Stimulated activated CD4-positive, alpha-beta T cell treated with anti-CD3 and anti-CD28 coated beads, TNF-alpha, amount 100 ng/mL, for 1 hour (primary cell): ENCODE data around the gene TCERG1L.
"Not testable (repeated sequence)": the region's sequence is repeated elsewhere in the genome, so short reads cannot be mapped to it uniquely, and the experiment has no call there.

Source experiments
- DNase-seq, 3 donors: peaks; one replicate each; pipeline ENCODE4 v3.0.0-alpha.2; 2020; ENCODE audit warnings: low read depth in 3 of 3, low spot score in 1 of 3

The TCERG1L gene

GRCh38 chr10:131168238-131168875 is 143.2 kb downstream of the TCERG1L start:
- no peak for DNase-seq

DNA sequence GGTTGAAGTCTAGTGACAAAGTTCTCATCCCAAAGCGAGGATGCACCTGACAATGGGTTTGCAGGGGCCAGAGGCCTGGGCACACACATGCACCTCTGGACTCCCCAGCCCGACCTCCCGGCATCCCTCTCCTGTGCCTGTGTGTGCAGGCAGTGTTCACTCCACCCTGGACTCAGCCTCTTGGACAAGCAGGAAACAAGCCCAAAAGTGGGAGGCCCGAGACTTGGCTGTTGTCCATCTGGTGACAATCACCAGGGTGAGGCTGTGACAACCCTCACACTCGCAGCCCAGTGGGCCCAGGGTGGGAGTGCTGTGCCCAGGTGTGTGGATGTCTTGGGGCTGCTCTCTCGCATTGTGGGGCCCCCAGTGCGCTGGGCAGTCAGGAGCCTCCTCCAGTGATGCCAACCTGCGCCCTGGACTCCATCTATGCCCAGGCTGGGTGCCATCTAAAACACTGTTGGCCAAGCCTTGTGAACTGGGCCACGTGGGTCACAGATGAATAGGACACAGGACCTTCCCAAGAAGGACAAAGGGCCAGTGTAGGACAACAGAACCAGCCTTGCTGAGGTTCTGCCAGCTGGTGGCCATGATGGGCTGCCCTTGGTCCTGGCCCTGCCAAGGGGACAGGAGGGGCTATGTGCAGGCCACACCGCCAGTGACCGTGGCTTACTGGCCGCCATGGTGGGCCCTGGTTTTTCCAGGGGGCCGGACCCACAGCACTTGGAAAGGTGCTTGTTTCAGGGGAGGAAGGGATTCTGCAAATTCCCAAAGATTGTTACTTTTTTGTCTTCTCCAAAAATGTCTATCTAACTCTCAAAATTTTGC is 144.3 kb downstream of the TCERG1L start:
- no peak for DNase-seq

DNA sequence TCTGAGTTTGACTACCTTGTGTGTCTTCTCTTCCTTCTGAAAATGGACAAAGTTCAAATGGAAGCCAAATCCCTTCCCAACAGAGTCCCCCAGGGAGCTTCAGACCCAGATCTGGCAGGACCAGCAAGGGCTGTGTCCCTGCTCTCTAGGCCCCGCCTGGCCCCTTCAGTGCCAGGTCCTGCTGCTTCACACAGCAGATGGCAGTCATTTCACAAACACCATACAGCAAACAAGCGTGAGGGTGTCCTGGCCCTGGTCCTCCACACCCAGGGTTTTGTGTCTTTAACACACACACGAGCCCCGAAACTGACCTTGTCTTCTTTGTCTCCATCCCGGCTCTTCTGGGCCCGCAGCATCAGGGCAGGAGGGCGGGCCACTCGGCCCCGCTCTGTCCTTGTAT is 145.0 kb downstream of the TCERG1L start:
- no peak for DNase-seq

DNA sequence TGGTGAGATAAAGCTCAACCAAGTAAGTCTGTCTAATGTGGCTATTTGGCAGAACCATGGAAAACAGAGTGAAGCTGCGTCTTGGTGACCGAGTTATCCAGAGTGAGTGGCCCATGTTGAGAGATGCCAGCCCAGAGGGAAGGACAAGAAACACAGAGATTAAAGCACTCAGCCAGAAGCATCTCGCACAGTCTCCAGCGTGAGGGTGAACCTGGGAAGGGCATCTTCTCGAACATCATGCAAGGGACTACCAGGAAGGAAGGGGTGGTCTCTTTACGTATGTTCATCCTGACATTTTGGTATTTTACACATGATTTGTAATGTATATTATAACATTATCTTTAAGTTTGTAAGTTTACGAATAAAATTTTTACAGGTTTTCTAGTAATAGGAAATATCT is 146.4 kb downstream of the TCERG1L start:
- DNase-seq: no peak

DNA sequence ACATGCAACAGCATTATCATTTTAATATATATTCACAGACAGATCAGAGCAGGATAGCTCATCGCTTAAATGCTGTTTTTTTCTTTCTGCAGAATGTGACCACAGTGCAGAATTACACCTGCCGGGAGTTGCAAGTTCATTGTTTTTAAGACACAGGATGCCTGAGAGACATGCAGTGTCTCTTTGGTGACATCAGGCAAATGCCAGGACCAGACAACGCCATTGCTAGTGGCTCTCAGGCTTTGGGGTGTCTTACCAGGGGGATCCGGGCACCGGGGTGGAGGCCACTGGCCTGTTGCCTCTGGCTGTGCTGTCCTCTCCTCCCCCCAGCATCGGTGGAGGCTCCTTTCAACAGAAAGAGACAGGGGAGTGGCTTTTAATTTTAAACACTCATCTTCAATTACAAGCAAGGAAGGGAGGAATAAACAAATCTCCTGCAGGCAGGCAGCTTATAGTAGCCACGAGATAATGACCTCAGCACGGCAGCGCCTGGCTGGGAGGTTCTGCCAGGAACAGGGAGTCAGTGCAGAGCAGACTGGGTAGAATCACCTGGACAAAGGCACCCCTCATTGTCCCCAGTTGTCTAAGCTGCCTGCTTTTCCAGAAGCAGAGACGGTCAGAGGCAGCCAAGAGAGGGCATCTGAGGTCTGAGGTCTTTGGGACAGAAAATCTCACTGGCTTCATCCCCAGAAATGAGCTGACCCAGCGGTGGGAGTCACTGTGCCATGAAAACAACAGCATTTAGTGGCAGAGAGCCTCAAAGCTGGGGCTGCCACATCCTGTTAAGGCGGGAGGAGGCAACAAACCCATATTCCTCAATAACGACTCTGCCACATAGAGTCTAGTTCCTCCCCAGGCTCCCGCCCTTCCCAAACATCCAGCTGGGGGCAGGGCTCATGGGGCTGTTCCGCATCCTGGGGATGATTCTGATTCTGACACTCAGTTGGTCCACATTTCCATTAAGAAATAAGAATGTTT is 148.4 kb downstream of the TCERG1L start:
- no peak for DNase-seq

GRCh38 chr10:131162211-131162610 is 149.3 kb downstream of the TCERG1L start:
- no peak for DNase-seq

DNA sequence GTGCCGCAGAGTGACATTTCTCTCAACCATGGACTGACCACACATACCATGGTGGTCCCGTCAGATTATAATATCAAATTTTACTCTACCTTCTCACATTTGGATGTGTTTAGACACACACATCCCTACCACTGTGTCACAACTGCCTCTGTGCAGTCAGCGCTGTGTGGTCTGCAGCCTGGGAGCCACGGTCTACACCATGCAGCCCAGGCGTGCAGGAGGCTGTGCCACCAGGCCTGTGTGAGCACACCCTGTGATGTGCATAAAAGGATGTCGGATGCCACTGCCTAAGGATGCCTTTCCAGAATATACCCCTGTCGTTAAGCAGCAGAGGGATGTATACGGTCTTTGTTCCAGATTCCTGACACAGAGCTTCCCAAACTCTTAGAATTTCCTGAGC is 150.4 kb downstream of the TCERG1L start:
- DNase-seq: no peak

GRCh38 chr10:131160219-131160875 is 151.2 kb downstream of the TCERG1L start:
- no peak for DNase-seq

- DNase-seq: no peak
Measured at GRCh38 chr10:131159771-131160170, 151.8 kb downstream of the TCERG1L start.

DNA sequence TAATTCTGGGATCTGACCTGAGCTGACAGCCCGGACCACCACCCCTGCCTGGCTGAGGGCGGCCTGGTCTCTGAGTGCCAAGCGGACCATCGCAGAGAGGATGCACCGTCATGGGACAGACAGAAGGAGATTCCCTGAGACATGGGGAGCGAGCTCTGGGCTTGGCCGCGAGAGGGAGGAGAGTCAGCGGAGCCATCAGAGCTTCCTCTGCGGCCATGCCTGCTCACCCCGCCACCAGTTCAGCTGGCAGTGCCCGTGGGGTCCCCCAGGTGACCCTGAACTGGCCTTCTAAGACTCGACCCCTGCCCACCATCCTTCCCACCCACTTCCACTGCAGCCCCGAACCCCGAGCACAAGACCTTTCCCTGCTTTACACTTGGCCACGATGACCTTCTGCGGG is 152.8 kb downstream of the TCERG1L start:
- DNase-seq: no peak

- DNase-seq: no peak
Measured at GRCh38 chr10:131157899-131158298, 153.6 kb downstream of the TCERG1L start.

GRCh38 chr10:131155876-131156230 is 155.7 kb downstream of the TCERG1L start:
- no peak for DNase-seq

DNA sequence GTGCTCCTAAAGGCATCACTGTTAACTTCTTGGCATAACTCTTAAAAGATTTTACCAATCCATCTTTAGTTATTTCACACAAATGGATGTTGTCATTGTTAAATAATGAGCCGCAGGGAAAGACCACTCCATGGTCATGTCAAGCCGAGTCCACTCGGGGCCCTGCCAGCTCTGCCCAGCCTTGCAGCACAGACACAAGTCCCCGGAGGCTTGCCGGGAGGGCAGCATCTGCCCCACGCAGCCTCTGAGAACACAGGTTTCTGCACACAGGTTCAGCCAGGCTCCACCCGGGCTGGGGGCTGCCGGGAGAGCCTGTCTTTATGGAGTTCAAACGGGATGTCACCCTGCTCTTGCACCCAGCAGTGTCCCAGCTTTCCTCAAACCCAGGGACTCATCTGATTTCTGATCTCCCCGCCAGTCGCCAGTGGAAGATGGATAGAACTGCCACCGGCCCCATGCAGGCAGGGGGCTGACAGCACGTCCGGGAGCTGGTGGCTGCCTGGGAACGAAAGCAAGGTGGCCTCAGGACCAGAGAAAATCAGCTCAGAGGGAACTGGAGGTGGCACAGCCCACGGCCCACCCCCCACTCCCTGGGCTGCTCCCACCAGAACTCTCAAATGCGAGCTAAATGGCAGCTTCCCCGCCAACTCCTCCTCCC is 156.2 kb downstream of the TCERG1L start:
- no peak for DNase-seq

- no peak for DNase-seq
Measured at GRCh38 chr10:131154306-131155025, 157.1 kb downstream of the TCERG1L start.

GRCh38 chr10:131152456-131152855 is 159.1 kb downstream of the TCERG1L start:
- DNase-seq: not testable (repeated sequence)

DNA sequence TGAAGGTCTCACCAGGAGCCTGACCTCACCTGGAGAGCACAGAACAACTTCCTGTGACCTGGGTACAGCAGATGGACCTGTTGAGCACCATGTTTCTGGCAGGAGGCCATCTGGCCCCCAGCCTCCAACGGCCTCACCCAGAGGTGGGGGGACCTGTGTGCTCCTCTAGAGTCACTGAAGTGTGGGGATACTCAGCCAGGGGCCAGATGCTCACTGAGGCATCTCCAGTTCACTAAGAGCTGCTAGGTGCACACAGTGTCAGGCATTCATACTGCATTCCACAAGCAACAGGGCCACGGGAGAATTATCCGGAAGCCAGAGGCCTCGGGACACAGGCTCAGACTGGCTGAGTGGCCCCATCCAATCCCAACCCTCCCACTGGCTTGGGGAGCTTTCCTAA is 161.4 kb downstream of the TCERG1L start:
- no peak for DNase-seq

GRCh38 chr10:131149586-131149985 is 161.9 kb downstream of the TCERG1L start:
- DNase-seq: no peak

DNA sequence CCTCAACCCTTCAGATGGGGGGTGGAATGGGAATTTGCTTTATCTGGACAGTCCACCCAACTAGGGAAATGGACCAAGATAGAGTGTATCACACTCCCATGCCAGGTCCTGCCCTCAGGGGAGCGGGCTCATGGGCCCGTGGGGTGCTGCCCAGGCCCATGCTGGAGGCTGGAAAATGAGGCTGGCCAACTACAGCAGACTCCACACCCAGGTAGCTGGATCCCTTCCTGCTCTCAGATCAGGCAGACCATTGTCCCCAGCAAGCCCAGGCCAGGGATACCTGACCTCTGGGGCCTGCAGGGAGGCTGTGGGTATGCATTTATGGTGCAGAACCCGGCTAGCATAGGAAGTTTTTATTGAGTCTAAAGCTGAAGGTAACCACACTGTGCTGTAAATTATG is 162.4 kb downstream of the TCERG1L start:
- no peak for DNase-seq

- DNase-seq: no peak
Measured at GRCh38 chr10:131148270-131148669, 163.3 kb downstream of the TCERG1L start.
